ENCODE data around the gene INO80E. TPM values are rescaled to one million over a fixed set of nuclear protein-coding genes. Genes with fewer than 3 reads are reported as not detected.

The INO80E gene, protein sequence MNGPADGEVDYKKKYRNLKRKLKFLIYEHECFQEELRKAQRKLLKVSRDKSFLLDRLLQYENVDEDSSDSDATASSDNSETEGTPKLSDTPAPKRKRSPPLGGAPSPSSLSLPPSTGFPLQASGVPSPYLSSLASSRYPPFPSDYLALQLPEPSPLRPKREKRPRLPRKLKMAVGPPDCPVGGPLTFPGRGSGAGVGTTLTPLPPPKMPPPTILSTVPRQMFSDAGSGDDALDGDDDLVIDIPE
- total RNA-seq = 11.9 and 15.2 TPM in 2 replicates

DNA sequence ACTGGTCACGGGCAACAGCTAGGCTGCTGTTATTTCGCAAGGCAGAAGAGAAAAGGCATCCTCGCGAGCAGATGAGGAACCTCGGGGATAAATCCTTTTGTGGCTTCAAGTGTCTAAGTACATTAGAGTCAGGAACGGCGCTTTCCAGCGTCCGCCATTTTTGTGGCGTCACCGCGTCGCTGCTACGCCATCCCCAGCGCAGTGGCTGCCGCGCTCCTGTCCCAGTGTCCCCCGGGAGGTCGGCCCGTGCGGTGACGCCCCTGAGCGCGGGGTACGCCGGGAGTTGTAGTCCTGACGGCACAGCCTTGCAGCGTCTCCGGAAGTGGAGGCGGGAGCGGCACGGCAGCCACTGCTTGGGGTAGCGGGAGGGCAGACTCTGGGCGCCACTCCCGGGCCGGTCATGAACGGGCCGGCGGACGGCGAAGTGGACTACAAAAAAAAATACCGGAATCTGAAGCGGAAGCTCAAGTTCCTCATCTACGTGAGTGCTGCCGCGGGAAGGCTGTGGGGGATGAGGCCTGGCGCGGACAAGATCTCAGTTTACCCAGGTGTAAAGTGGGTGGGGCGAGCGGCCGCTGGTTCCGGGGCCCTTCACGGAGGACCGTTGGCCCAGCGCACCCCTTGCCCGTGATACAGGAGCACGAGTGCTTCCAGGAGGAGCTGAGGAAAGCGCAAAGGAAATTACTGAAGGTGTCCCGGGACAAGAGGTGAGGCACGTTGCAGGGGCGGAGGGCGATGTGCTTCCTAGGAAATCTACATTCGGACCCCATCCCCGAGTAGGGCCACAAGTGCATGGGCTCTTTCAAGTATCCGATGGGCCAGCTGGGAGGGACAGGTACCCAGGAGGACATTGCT is at the start of gene INO80E:
Gene INO80E (plus strand): TSS at position 331 of the 855 bp plus-strand sequence. CDS start 70 bp downstream, at position 401.

DNA sequence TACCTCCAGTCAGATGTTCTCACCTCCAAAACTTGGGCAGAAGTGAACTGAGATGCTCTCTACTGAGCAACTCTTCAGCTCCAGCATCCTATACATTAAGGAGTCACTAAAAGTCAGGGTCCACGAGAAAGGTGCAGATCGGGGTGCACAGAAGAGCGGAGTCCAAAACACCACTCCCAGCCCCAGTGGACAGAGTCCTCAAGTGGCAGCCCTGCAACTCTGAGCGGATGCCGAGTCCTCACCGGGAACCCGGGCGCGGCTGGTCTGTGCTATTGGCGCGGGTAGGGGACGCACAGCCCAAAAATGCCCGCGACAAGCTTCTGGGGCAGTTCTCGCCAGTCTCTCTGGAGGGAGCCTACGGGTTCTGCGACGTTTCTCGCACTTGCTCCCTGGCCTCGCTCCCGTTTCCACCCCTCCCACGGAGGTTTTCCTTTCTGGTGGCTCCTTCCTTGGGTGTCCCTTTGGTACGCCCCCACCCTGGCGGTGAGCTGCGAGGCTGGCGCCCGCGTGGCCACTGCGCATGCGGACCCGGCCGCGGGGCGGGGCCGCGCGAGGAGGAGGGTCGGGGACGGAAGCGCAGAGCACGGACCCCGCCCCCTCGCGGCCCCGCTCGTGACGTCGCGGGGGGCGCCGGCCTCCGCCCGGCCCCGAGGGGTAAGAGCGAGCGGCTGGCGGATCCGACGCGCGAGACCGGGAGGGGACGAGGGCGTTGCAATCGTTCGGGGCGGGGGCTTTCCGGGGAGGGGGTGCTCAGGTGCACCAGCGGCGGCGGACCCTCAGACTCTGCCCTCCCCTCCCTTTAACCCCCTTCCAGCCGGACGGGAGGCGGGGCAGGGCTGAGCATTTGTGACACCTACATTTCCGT is 34.3 kb upstream of the INO80E start, which contains the start of gene TMEM219:
Gene TMEM219 (plus strand): TSS at position 601 of the 865 bp plus-strand sequence. CDS start 1,065 bp downstream, outside the sequence.

DNA sequence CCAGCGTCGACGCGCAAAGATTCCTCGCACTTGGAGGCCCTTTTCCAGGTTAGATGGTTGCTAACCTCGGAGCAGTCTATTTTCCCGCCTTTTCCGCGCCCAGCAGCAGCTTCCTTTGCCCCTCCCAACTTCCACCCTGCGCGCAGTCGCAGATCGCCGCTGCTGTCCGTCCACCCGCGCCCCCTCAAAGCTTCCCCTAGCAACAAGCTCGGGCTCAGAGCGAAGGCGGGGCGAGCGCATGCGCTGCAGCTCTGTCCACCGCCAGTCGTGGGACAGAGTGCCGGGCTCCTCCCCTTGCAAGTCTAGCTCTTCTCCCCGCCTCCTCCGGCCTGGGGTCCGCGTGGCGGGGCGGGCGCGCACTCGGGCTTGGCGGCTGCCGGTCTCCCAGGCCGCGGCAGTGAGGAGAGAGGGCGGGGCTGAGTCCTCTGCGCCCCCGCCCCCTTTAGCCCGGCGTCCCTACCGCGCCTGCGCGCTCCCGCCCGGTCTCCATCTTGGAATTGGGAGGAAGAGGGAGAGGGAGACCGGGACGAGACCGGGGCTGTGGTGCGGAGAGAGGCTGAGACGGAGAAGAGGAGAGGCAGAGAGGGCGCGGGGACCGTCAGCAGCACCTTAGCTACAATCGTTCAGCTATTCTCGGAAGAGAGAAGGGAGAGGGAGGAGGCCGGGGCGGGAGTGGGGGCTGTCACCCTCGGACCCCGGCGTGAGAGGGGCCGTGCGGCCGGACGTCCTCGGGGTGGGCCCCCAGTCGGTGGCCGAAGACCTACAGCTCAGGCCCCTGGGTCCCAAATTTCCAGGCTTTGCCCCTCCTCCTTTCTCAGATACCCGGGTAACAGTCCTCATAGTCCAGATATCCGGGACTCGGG is 22.4 kb upstream of the INO80E start, which contains the start of gene TAOK2:
Gene TAOK2 (plus strand): TSS at position 485 of the 863 bp plus-strand sequence. CDS start 3,905 bp downstream, outside the sequence.

DNA sequence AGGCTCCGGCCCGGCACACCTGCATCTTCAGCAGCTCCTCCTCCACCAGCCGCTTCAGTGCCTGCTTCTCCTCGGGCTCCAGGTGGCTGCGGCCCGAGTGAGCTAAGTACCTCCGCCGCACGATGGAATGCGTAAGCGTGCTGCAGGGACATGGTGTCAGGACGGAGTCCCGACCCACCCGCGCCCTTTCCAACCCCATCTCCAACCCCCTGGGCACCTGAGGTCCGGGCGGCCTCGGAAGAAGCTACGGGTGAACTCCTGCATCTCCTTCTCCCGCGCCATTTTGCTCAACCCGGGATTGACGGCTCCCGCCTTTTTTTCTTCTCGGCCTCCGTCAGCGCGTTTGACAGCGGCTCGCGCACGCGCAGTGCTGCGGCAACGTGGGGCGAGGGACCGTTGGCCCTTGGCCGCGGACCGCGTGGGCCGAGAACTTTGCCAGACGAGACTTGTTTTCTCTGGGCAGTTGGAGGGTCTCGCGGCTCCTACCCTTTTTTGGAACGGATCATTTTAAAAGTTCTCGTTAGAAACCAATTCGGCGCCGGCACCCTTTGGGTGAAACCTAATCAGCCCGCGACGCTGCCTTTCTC is 624 bp upstream of the INO80E start, which contains the start of gene HIRIP3:
Gene HIRIP3 (minus strand): TSS at position 294 of the 587 bp plus-strand sequence. CDS start 12 bp downstream, at position 282.

DNA sequence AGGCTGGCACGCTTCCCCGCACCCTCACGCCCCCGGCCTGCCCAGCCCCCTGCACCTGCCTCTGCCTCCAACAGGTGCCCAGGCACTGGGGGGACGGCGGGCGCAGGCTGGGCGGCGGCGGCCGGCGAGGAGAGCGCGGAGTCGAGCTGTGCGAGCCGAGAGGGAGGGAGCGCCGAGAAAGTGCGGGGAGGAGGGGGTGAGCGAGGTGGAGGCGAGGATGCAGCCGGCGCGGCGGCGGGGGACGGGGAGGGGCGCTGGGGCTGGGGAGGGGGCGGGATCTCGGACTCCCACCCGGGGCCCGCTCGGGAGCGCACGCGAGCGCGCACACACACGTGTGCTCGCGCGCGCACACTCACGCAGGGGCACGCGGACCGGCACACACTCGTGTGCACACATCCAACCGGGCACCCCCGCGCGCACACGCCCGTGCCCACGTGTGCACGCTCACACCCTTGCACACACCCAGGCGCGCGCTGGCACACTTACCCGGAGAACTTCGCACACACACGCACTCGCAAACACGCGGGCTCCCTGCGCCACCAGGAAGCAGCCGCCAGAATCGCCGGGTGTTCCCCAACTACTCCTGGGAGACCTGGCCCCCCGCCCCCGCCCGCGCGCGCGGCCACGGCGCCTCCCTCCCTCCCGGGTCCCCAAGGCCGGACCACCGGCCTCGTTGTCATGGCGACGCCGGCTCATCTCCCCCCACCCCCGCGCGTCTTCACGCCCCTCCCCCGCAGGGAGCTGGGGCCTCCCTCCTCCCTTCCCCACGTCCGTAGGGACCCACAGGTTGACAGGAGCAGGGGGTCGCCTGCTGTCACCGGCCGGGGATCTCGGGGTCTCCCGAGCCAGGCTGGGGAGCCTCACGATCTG is 15.0 kb downstream of the INO80E start, which contains the start of gene DOC2A:
Gene DOC2A (minus strand): TSS at position 184 of the 870 bp plus-strand sequence. CDS start 805 bp downstream, outside the sequence.

DNA sequence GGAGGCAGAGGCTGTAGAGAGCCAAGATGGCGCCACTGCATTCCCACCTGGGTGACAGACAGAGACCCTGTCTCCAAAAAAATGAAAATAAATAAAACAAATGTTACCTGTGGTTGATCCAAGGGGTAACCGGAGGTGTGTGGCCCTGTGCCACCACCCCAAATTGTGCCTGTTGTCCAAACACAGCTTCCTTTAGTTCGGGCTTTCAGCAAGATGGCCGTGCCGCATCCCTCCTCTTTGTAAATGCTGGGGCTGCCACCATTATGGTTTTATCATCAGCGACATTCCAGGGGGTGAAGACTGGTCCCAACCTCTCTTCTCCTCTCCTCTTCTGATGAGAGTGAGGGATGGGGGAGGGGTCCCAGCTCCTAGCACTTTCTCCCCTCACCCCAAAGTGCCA is 26.8 kb downstream of the INO80E start, which contains the start of gene C16orf92:
Gene C16orf92 (plus strand): TSS at position 312 of the 400 bp plus-strand sequence. CDS start 143 bp downstream, outside the sequence.

DNA sequence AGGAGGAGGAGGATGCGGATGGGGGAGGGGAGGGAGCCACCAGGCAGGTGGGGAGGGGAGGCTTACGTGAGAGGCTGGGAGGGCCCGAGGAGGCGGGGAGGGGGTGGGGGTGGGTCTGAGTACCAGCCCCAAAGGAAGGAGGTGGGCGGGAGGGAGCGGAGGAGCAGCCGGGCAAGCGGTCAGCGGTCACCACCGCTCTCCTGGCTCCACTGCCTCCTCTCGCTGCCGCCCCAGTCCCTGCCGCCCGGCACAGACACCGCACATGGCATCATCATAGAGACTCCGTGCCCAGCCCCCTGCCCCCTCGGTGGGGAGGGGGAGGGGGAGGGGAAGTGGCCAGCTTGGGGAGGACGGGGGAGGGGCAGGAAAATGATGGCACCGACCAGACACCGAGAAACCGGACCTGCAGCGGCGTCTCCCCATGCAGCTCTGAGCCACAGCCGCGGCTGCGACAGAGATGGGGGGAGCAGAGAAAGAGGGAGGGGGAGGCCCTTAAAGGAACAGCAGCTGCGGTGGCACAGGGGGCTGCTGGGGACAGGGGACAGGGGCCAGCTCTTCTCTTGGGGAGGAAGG is 34.9 kb downstream of the INO80E start, which contains the start of gene TLCD3B:
Gene TLCD3B (minus strand): TSS at position 431 of the 573 bp plus-strand sequence. CDS start 744 bp downstream, outside the sequence.

Other genes with a start within 250 kb of the INO80E start
- not detected in 2 replicates for gene ZG16, start 218.0 kb upstream of the INO80E start, total RNA-seq
- gene KIF22, start 205.5 kb upstream of the INO80E start, total RNA-seq = 5.5 and 8.0 TPM in 2 replicates
- 106 and 159 TPM in 2 replicates for gene MAZ, start 189.7 kb upstream of the INO80E start, total RNA-seq
- 0.92 and 1.3 TPM in 2 replicates for gene PRRT2, start 184.0 kb upstream of the INO80E start, total RNA-seq
- gene PAGR1, start 180.1 kb upstream of the INO80E start, total RNA-seq = 11.2 and 14.2 TPM in 2 replicates
- 338 and 371 TPM in 2 replicates for gene MVP, start 175.8 kb upstream of the INO80E start, total RNA-seq
- gene CDIPT, start 133.0 kb upstream of the INO80E start, total RNA-seq = 94.6 and 136 TPM in 2 replicates
- gene SEZ6L2, start 96.7 kb upstream of the INO80E start, total RNA-seq = 2.1 and 7.0 TPM in 2 replicates
- 7.3 and 10.4 TPM in 2 replicates for gene ASPHD1, start 95.8 kb upstream of the INO80E start, total RNA-seq
- gene KCTD13, start 70.0 kb upstream of the INO80E start, total RNA-seq = 3.5 and 4.8 TPM in 2 replicates
- gene TMEM219, start 34.2 kb upstream of the INO80E start, total RNA-seq = 81.2 and 82.3 TPM in 2 replicates
- gene TAOK2, start 22.4 kb upstream of the INO80E start, total RNA-seq = 39.1 and 47.1 TPM in 2 replicates
- 5.0 and 5.6 TPM in 2 replicates for gene HIRIP3, start 624 bp upstream of the INO80E start, total RNA-seq
- gene DOC2A, start 14.8 kb downstream of the INO80E start, total RNA-seq = 0.28 TPM in 1 of 2 replicates, not detected in the other
- gene C16orf92, start 27.0 kb downstream of the INO80E start, total RNA-seq = not detected in 2 replicates
- gene TLCD3B, start 35.0 kb downstream of the INO80E start, total RNA-seq = 0.09 TPM in 1 of 2 replicates, not detected in the other
- gene ALDOA, start 69.5 kb downstream of the INO80E start, total RNA-seq = 617 and 861 TPM in 2 replicates
- 193 and 224 TPM in 2 replicates for gene PPP4C, start 79.8 kb downstream of the INO80E start, total RNA-seq
- gene TBX6, start 95.7 kb downstream of the INO80E start, total RNA-seq = under 0.01 and 0.09 TPM in 2 replicates
- gene YPEL3, start 100.0 kb downstream of the INO80E start, total RNA-seq = 6.3 and 10.2 TPM in 2 replicates
- gene GDPD3, start 117.3 kb downstream of the INO80E start, total RNA-seq = 0.71 and 1.6 TPM in 2 replicates
- 28.4 and 41.2 TPM in 2 replicates for gene MAPK3, start 127.0 kb downstream of the INO80E start, total RNA-seq
- 0.46 and 0.71 TPM in 2 replicates for gene CORO1A, start 187.4 kb downstream of the INO80E start, total RNA-seq
- 20.8 and 31.1 TPM in 2 replicates for gene BOLA2B, start 197.4 kb downstream of the INO80E start, total RNA-seq
- 20.9 and 21.2 TPM in 2 replicates for gene SLX1A, start 197.6 kb downstream of the INO80E start, total RNA-seq
- 2.4 and 3.4 TPM in 2 replicates for gene SULT1A3, start 203.0 kb downstream of the INO80E start, total RNA-seq